HepG2 (cell line): ENCODE data around the gene GSG1. TPM values are rescaled to one million over a fixed set of nuclear protein-coding genes. Genes with fewer than 3 reads are reported as not detected.

Experiments used
- ATAC-seq: fragments of 200-7000 bp; cut with Tn5 transposase; 3 replicates; pipeline ENCODE4 v1.9.1; 2020; ENCODE audit warnings: mild to moderate bottlenecking, moderate library complexity
- BruUV-seq: library from RNA; stranded (reverse); fragments of 400-500 nt; replicated peaks from 2 replicates; lab custom pipeline; 2021; lab: Mats Ljungman, UMichigan
- CTCF ChIA-PET: fragments of 300-600 bp; formaldehyde crosslinking; extraction: SDS; loops from one replicate; lab custom pipeline; 2021; ENCODE audit warnings: low total read pairs, inconsistent platforms, low intra/inter-chr PET ratio; lab: Yijun Ruan, JAX
- POLR2A ChIA-PET: fragments of 350-600 bp; sonication (Branson Sonifier 250); formaldehyde crosslinking; loops from one replicate; lab custom pipeline; 2020; ENCODE audit warnings: antibody characterized with exemption, inconsistent platforms; lab: Yijun Ruan, JAX
- DNase-seq: peaks from one replicate; pipeline ENCODE4 v3.0.0-alpha.2; 2015; ENCODE audit warnings: low spot score
- FAIRE-seq: peaks from 3 replicates; lab custom pipeline; 2011; peaks lifted over from hg19 to GRCh38; lab: Jason Lieb, UNC
- H2AFZ ChIP-seq: one replicate; pipeline ENCODE4 v1.6.1; 2011; ENCODE audit warnings: low read length, inconsistent platforms
- H3K27ac ChIP-seq: fragments of 300-600 bp; 3 replicates; pipeline ENCODE4 v1.8.0; 2011; ENCODE audit warnings: mixed run types, mild to moderate bottlenecking, mixed read lengths, low read length, inconsistent platforms; ENCODE audit not compliant: insufficient read depth; ENCODE audit errors: extremely low read length
- H3K27me3 ChIP-seq, 2 experiments: fragments of 200-600 bp in 1 of 2; 2 replicates in 1 of 2; 3 replicates in 1 of 2; pipeline versions ENCODE4 v1.6.0 to v1.8.0; 2011; ENCODE audit warnings: low read length in 2 of 2, mild to moderate bottlenecking in 2 of 2, moderate library complexity in 2 of 2, inconsistent platforms in 1 of 2; ENCODE audit not compliant: insufficient read depth in 2 of 2, control insufficient read depth in 1 of 2
- H3K36me3 ChIP-seq, 2 experiments: fragments of 200-600 bp in 1 of 2; replicated peaks in 1 of 2; 2 replicates in 1 of 2; 3 replicates in 1 of 2; pipeline versions ENCODE4 v1.5.1 to v1.8.0; 2011; ENCODE audit warnings: low read length in 2 of 2, inconsistent platforms in 1 of 2; ENCODE audit not compliant: insufficient read depth in 2 of 2, control insufficient read depth in 1 of 2
- H3K4me1 ChIP-seq: 2 replicates; pipeline ENCODE4 v1.5.1; 2012; ENCODE audit warnings: low read length, inconsistent platforms; ENCODE audit not compliant: insufficient read depth
- H3K4me2 ChIP-seq: 2 replicates; pipeline ENCODE4 v1.6.0; 2011; ENCODE audit warnings: low read depth, low read length, inconsistent platforms
- H3K4me3 ChIP-seq, 3 experiments: fragments of 200-600 bp in 1 of 3; sonication (generic), shearing (Covaris generic) in 1 of 3; replicated peaks in 1 of 3; 2 replicates each; pipeline ENCODE4 v1.5.1; 2011 to 2016; ENCODE audit warnings: low read length in 3 of 3, inconsistent platforms in 2 of 3, low read depth in 2 of 3, mild to moderate bottlenecking in 2 of 3, control low read depth in 1 of 3, mixed read lengths in 1 of 3; ENCODE audit not compliant: insufficient read depth in 1 of 3
- H3K79me2 ChIP-seq: one replicate; pipeline ENCODE4 v1.6.1; 2011; ENCODE audit warnings: low read length, inconsistent platforms; ENCODE audit not compliant: insufficient read depth
- H3K9ac ChIP-seq: 2 replicates; pipeline ENCODE4 v1.6.0; 2011; ENCODE audit warnings: mild to moderate bottlenecking, low read depth, low read length, inconsistent platforms; ENCODE audit not compliant: insufficient read depth
- H3K9me3 ChIP-seq: 2 replicates; pipeline ENCODE4 v1.5.1; 2012; ENCODE audit warnings: mild to moderate bottlenecking, low read length
- H4K20me1 ChIP-seq: 2 replicates; pipeline ENCODE4 v1.6.0; 2011; ENCODE audit warnings: inconsistent platforms, mild to moderate bottlenecking, low read length, moderate library complexity; ENCODE audit not compliant: insufficient read depth
- BHLHE40 ChIP-seq: IDR thresholded peaks from 2 replicates; pipeline ENCODE4 v1.6.1; 2011; ENCODE audit warnings: low read length, improper control_type of control experiment
- DZIP1 ChIP-seq: sonication (generic); formaldehyde crosslinking; IDR thresholded peaks from 2 replicates; pipeline ENCODE4 v1.5.0; 2020; ENCODE audit warnings: mild to moderate bottlenecking, missing genetic modification reagents
- ELF3 ChIP-seq: IDR thresholded peaks from 2 replicates; pipeline ENCODE4 v1.6.1; 2016; ENCODE audit warnings: missing genetic modification reagents, missing compliant biosample characterization
- FOSL2 ChIP-seq: sonication (generic); formaldehyde crosslinking; IDR thresholded peaks from 2 replicates; pipeline ENCODE4 v1.4.0; 2020; ENCODE audit warnings: missing genetic modification reagents
- KLF15 ChIP-seq: sonication (generic); formaldehyde crosslinking; IDR thresholded peaks from 2 replicates; pipeline ENCODE4 v1.8.1; 2023; ENCODE audit warnings: borderline replicate concordance, mild to moderate bottlenecking, inconsistent platforms, missing genetic modification reagents, mixed read lengths
- MED13 ChIP-seq: sonication (generic); formaldehyde crosslinking; IDR thresholded peaks from 2 replicates; pipeline ENCODE4 v1.5.0; 2020; ENCODE audit warnings: missing genetic modification reagents
- POLR2AphosphoS5 ChIP-seq: IDR thresholded peaks from 2 replicates; pipeline ENCODE4 v1.6.1; 2012; ENCODE audit warnings: low read depth, low read length
- RFX3 ChIP-seq: IDR thresholded peaks from 2 replicates; pipeline ENCODE4 v1.6.1; 2016; ENCODE audit warnings: missing biosample characterization, missing genetic modification reagents
- SIX4 ChIP-seq: sonication (generic); formaldehyde crosslinking; IDR thresholded peaks from 2 replicates; pipeline ENCODE4 v1.4.0; 2020; ENCODE audit warnings: missing genetic modification reagents
- SRY ChIP-seq: sonication (generic); formaldehyde crosslinking; IDR thresholded peaks from 2 replicates; pipeline ENCODE4 v1.8.0; 2022; ENCODE audit warnings: mild to moderate bottlenecking, missing genetic modification reagents
- SSRP1 ChIP-seq: IDR thresholded peaks from 2 replicates; pipeline ENCODE4 v1.6.1; 2016; ENCODE audit warnings: control low read depth
- ZHX1 ChIP-seq: sonication (generic); formaldehyde crosslinking; IDR thresholded peaks from 2 replicates; pipeline ENCODE4 v1.8.1; 2022; ENCODE audit warnings: low read depth, mild to moderate bottlenecking, missing genetic modification reagents
- ZNF296 ChIP-seq: sonication (generic); formaldehyde crosslinking; conservative IDR thresholded peaks from 2 replicates; pipeline ENCODE4 v1.5.0; 2020; ENCODE audit warnings: mild to moderate bottlenecking, missing genetic modification reagents
- ZNF343 ChIP-seq: sonication (generic); formaldehyde crosslinking; IDR thresholded peaks from 2 replicates; pipeline ENCODE4 v1.4.0; 2020; ENCODE audit warnings: mild to moderate bottlenecking, missing genetic modification reagents
- ZNF691 ChIP-seq: sonication (generic); formaldehyde crosslinking; IDR thresholded peaks from 2 replicates; pipeline ENCODE4 v1.4.0; 2020; ENCODE audit warnings: missing genetic modification reagents, low read depth, mild to moderate bottlenecking, borderline replicate concordance
- ZSCAN31 ChIP-seq: sonication (generic); formaldehyde crosslinking; IDR thresholded peaks from 2 replicates; pipeline ENCODE4 v1.5.0; 2020; ENCODE audit warnings: low read depth, mild to moderate bottlenecking, missing genetic modification reagents
- WGBS: methylation state at CpG from one replicate; pipeline ENCODE4 v1.1.6; 2017; ENCODE audit warnings: low lambda C conversion rate; 5-methylcytosine and 5-hydroxymethylcytosine counted together
- in situ Hi-C: cut with HindIII; loops from 2 replicates; pipeline ENCODE4 v1.10.0; 2017; ENCODE audit warnings: low pct_unique_long_range_greater_than_20kb; ENCODE audit not compliant: extremely low pct_ligation_motif_present
- intact Hi-C: fragments of 100-400 bp; cut with micrococcal nuclease; formaldehyde crosslinking; loops from one replicate; pipeline ENCODE4 v1.10.0; 2022; ENCODE audit not compliant: unreplicated experiment
- polyA plus RNA-seq, 8 experiments: library from polyadenylated mRNA; depleted of rRNA in 3 of 8; stranded (reverse) in 7 of 8; unstranded in 1 of 8; fragments of >200 nt; fragmentation: Illumina TruSeq in 4 of 8; extraction: Trizol in 4 of 8; gene quantifications; 2 replicates each; pipeline versions ENCODE4 v1.2.1 to v1.2.3, GENCODE V29; 2011 to 2016; ENCODE audit warnings: low read depth in 4 of 8, missing spikeins in 1 of 8, mixed read lengths in 1 of 8; ENCODE audit not compliant: insufficient read depth in 1 of 8
- total RNA-seq, 5 experiments: library from RNA; depleted of rRNA; stranded (reverse); fragments of >200 nt; fragmentation: Illumina TruSeq; extraction: Trizol; gene quantifications; 2 replicates each; pipeline ENCODE4 v1.2.3, GENCODE V29; 2016; ENCODE audit warnings: low read depth in 1 of 5
- TF ChIP-seq, protein P1 (sequence below): sonication (generic); formaldehyde crosslinking; IDR thresholded peaks from 2 replicates; pipeline ENCODE4 v1.4.0; 2020; ENCODE audit warnings: missing genetic modification reagents

Gene GSG1
- total and polyA plus RNA-seq, 2 of the 13 experiments (the other 11 are each of a cell fraction or from before 2014, with no cell fraction given), result not detected

DNA sequence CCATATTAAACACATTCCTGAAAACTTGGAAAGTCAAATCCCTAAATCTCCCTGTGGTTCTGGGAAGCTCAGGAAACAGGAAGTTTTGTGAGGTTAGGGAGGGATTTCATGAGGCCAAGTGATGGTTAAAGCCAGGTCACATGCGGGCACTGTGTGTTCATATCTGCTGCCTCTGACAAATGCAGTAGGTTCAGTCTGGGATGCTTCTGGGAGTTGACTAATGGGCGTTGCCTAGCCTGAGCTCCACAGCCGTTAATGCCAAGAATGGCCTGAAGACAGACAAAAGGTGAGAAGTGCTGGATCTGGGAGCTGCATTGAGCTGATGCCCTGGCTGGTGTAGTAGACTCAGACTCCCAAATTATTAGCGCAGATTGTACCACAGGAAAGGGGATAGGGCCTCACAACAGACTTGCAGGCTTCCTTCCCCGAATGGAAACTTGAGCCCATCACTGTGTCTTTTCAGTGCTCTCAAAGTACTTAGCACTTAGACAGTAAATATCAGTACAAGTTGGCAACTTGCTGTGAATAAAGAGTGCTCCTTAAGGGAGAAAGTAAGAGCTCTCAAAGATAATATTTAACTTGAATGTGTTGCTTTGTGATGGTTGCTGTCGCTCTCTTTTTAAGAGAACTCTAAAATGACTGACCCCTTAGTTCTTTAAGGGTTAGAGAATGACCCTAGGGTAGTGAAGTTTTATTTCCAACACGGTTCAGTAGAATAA is 17.3 kb downstream of the GSG1 start:
- ChIA-PET CTCF (no interaction called here), POLR2A (no interaction called here)
- TF ChIP-seq ELF3 (CRISPR knock-in tag) (no peak), BHLHE40 (no peak), MED13 (CRISPR knock-in tag) (no peak), ZNF343 (CRISPR knock-in tag) (no peak), SIX4 (no peak), ZSCAN31 (CRISPR knock-in tag) (no peak), KLF15 (CRISPR knock-in tag) (no peak), ZHX1 (no peak), RFX3 (CRISPR knock-in tag) (no peak), ZNF296 (CRISPR knock-in tag) (no peak), SRY (CRISPR knock-in tag) (no peak), POLR2AphosphoS5 (no peak), DZIP1 (CRISPR knock-in tag) (no peak), FOSL2 (CRISPR knock-in tag) (no peak), ZNF691 (no peak), SSRP1 (CRISPR knock-in tag) (no peak)
- TF ChIP-seq, protein P1, sequence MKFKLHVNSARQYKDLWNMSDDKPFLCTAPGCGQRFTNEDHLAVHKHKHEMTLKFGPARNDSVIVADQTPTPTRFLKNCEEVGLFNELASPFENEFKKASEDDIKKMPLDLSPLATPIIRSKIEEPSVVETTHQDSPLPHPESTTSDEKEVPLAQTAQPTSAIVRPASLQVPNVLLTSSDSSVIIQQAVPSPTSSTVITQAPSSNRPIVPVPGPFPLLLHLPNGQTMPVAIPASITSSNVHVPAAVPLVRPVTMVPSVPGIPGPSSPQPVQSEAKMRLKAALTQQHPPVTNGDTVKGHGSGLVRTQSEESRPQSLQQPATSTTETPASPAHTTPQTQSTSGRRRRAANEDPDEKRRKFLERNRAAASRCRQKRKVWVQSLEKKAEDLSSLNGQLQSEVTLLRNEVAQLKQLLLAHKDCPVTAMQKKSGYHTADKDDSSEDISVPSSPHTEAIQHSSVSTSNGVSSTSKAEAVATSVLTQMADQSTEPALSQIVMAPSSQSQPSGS (CRISPR knock-in tag), result no peak

More for the DNA sequence above, 17.3 kb downstream of the GSG1 start:
- no TSS peak for BruUV-seq
- no peak for FAIRE-seq
- in situ Hi-C loops, result no loop called here
- intact Hi-C loops, result no loop called here
- Histone ChIP-seq H3K27me3 (peaks cover 2 to 27% of the 10 kb centered on the region in 2 experiments; a peak in 3 of 5 replicates), H3K27ac (no peak overlapping the region), H3K4me1 (no peaks in the 10 kb centered on the region), H3K4me2 (no peak overlapping the region), H3K36me3 (no peaks in the 10 kb centered on the region), H3K9ac (no peak overlapping the region), H4K20me1 (no peaks in the 10 kb centered on the region), H2AFZ (no peak overlapping the region), H3K9me3 (no peaks in the 10 kb centered on the region), H3K4me3 (no peak overlapping the region), H3K79me2 (no peaks in the 10 kb centered on the region)
- ATAC-seq, result no peak
- 25% methylated on average over 5 of the region's 7 CpGs for WGBS
- DNase-seq, result no peak
